ENCODE data around the gene CCDC194. TPM values are rescaled to one million over a fixed set of nuclear protein-coding genes. Genes with fewer than 3 reads are reported as not detected.

CCDC194 gene
- total and polyA plus RNA-seq, 9 donors: not detected

- Histone ChIP-seq H3K4me1 (ENCODE audit: control insufficient read depth, insufficient read depth, low read length) (peaks cover 24% of the 10 kb centered on the region), H3K4me3 (ENCODE audit: low read length) (no peak overlapping the region), H3K27me3 (ENCODE audit: control insufficient read depth, insufficient read depth, low read length) (no peaks in the 10 kb centered on the region), H3K27ac (ENCODE audit: low read length) (no peak overlapping the region), H3K36me3 (ENCODE audit: control insufficient read depth, insufficient read depth, low read length) (peaks cover 14% of the 10 kb centered on the region), H3K9me3 (replicated peaks; ENCODE audit: control insufficient read depth, low read depth, low read length) (no peaks in the 10 kb centered on the region)
- no peak for DNase-seq
- 100% methylated on average over 4 of the region's 4 CpGs for WGBS (ENCODE audit: insufficient coverage)
Observed at GRCh38 chr19:17421942-17422341, 27.9 kb upstream of the CCDC194 start.

GRCh38 chr19:17420475-17420924 lies 26.5 kb upstream of the CCDC194 start:
- no peaks in the 10 kb centered on the region for H3K27me3 ChIP-seq (ENCODE audit: control insufficient read depth, insufficient read depth, low read length)
- H3K27ac ChIP-seq (ENCODE audit: low read length): no peak overlapping the region
- H3K9me3 ChIP-seq (replicated peaks; ENCODE audit: control insufficient read depth, low read depth, low read length): no peaks in the 10 kb centered on the region
- H3K4me3 ChIP-seq (ENCODE audit: low read length): peak overlapping the region; percentile 52
- whole genome bisulfite sequencing (ENCODE audit: insufficient coverage): 6% methylated on average over 19 of the region's 25 CpGs
- peak; percentile 51 for DNase-seq
- H3K4me1 ChIP-seq (ENCODE audit: control insufficient read depth, insufficient read depth, low read length): peaks cover 24% of the 10 kb centered on the region
- H3K36me3 ChIP-seq (ENCODE audit: control insufficient read depth, insufficient read depth, low read length): peaks cover 14% of the 10 kb centered on the region

- H3K27me3 ChIP-seq (ENCODE audit: control insufficient read depth, insufficient read depth, low read length): no peaks in the 10 kb centered on the region
- WGBS (ENCODE audit: insufficient coverage): 1% methylated on average over 74 of the region's 85 CpGs
- no peaks in the 10 kb centered on the region for H3K9me3 ChIP-seq (replicated peaks; ENCODE audit: control insufficient read depth, low read depth, low read length)
- peaks cover 14% of the 10 kb centered on the region for H3K36me3 ChIP-seq (ENCODE audit: control insufficient read depth, insufficient read depth, low read length)
- peak within 1 kb of the TSS; percentile 52 for H3K4me3 ChIP-seq (ENCODE audit: low read length)
- H3K4me1 ChIP-seq (ENCODE audit: control insufficient read depth, insufficient read depth, low read length): peaks cover 20% of the 10 kb centered on the region
- DNase-seq: peak; percentile 100
- H3K27ac ChIP-seq (ENCODE audit: low read length): peak within 1 kb of the TSS; percentile 94
Observed at GRCh38 chr19:17419621-17420474, 25.9 kb upstream of the CCDC194 start, which contains the start of gene MVB12A. MVB12A (plus strand) TSS chr19:17420047; CDS start chr19:17420136, 89 bp downstream.

- H3K27ac ChIP-seq (ENCODE audit: low read length): peak overlapping the region; percentile 94
- no peaks in the 10 kb centered on the region for H3K27me3 ChIP-seq (ENCODE audit: control insufficient read depth, insufficient read depth, low read length)
- peak overlapping the region; percentile 52 for H3K4me3 ChIP-seq (ENCODE audit: low read length)
- H3K4me1 ChIP-seq (ENCODE audit: control insufficient read depth, insufficient read depth, low read length): peaks cover 16% of the 10 kb centered on the region
- DNase-seq: peak; percentile 49
- 13% methylated on average over 4 of the region's 8 CpGs for WGBS (ENCODE audit: insufficient coverage)
- peaks cover 14% of the 10 kb centered on the region for H3K36me3 ChIP-seq (ENCODE audit: control insufficient read depth, insufficient read depth, low read length)
- H3K9me3 ChIP-seq (replicated peaks; ENCODE audit: control insufficient read depth, low read depth, low read length): no peaks in the 10 kb centered on the region
Observed at GRCh38 chr19:17419154-17419620, 25.2 kb upstream of the CCDC194 start.

DNA sequence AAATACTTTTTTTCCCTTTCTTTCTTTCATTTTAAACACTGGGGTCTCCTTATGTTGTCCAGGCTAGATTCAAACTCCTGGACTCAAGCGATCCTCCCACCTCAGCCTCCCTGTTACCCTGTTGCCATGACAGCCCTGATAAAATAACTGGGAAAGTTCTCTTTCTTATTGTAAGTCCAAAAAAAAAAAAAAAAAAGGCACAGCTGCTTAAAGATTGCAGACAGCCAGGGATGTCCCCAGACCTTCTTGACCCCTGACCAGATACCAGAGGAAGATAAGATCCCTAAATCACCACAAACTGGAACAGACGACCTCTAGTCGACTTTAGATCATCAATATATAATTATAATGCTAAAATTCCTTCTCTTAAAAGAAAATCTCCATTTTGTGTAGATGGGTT lies 24.7 kb upstream of the CCDC194 start:
- Histone ChIP-seq H3K4me1 (ENCODE audit: control insufficient read depth, insufficient read depth, low read length) (peaks cover 16% of the 10 kb centered on the region), H3K36me3 (ENCODE audit: control insufficient read depth, insufficient read depth, low read length) (peaks cover 11% of the 10 kb centered on the region), H3K9me3 (replicated peaks; ENCODE audit: control insufficient read depth, low read depth, low read length) (no peaks in the 10 kb centered on the region), H3K27ac (ENCODE audit: low read length) (peak overlapping the region; percentile 94), H3K4me3 (ENCODE audit: low read length) (no peak overlapping the region), H3K27me3 (ENCODE audit: control insufficient read depth, insufficient read depth, low read length) (no peaks in the 10 kb centered on the region)
- WGBS (ENCODE audit: insufficient coverage): no CpG with 5 or more reads among the region's 3 CpGs
- DNase-seq: peak; percentile 47

DNA sequence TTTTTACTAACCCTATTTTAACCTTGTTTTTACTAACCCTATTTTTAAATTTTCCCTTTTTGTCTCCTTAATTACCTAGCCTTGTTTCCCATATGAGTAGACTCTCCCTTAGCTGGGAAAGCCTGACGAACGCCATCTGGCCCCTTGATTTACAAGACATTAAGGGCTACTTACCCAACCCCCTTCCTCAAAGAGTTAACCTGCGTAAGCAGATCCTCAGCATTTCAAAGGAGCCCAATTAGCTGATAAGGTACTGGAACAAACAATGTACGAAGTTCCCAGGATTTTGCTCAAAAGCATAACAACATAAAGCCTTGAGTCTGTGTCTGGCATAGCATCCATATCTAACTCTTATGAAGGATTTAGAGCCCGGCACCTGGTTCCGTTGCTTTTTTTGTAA lies 21.1 kb upstream of the CCDC194 start:
- Histone ChIP-seq H3K4me1 (ENCODE audit: control insufficient read depth, insufficient read depth, low read length) (peaks cover 21% of the 10 kb centered on the region), H3K36me3 (ENCODE audit: control insufficient read depth, insufficient read depth, low read length) (no peaks in the 10 kb centered on the region), H3K9me3 (replicated peaks; ENCODE audit: control insufficient read depth, low read depth, low read length) (no peaks in the 10 kb centered on the region), H3K4me3 (ENCODE audit: low read length) (no peak overlapping the region), H3K27ac (ENCODE audit: low read length) (no peak overlapping the region), H3K27me3 (ENCODE audit: control insufficient read depth, insufficient read depth, low read length) (no peaks in the 10 kb centered on the region)
- 65% methylated on average over 3 of the region's 6 CpGs for WGBS (ENCODE audit: insufficient coverage)
- DNase-seq: no peak

DNA sequence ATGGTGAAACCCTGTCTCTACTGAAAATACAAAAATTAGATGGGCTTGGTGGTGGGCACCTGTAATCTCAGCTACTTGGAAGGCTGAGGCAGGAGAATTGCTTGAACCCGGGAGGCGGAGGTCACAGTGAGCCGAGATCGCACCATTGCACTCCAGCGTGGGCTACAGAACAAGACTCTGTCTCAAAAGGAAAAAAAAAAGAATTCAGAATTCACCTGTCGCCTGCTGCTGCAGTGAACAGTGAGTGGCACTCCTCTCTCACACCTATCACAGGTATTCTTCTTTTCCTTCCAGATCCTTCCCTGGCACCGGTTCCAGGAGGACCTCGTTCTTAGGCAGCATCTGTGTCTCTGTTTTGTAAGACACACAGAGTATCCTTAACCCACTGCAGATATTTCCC lies 20.1 kb upstream of the CCDC194 start:
- WGBS (ENCODE audit: insufficient coverage): 70% methylated on average over 7 of the region's 8 CpGs
- H3K27me3 ChIP-seq (ENCODE audit: control insufficient read depth, insufficient read depth, low read length): no peaks in the 10 kb centered on the region
- no peak overlapping the region for H3K27ac ChIP-seq (ENCODE audit: low read length)
- DNase-seq: no peak
- H3K4me1 ChIP-seq (ENCODE audit: control insufficient read depth, insufficient read depth, low read length): peaks cover 19% of the 10 kb centered on the region
- no peaks in the 10 kb centered on the region for H3K36me3 ChIP-seq (ENCODE audit: control insufficient read depth, insufficient read depth, low read length)
- H3K9me3 ChIP-seq (replicated peaks; ENCODE audit: control insufficient read depth, low read depth, low read length): no peaks in the 10 kb centered on the region
- H3K4me3 ChIP-seq (ENCODE audit: low read length): no peak overlapping the region

DNA sequence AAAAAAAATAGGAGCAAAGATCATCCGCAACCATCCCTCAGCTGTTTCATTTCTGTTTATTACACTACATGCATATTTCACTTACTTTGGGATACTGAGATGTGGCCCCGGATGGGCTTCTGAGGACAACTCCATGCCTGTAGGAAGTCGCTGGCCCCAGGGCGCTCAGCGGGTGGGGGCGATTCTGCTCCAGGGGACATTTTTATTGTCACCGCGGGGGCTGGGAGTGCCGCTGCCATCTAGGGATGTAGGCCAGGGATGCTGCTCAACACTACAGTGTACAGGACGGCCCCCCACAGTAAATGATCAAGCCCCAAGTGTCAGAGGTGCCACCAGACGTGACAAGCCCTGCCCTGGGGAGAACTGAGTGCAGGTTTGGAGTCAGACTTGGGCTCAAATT lies 17.8 kb upstream of the CCDC194 start:
- H3K9me3 ChIP-seq (replicated peaks; ENCODE audit: control insufficient read depth, low read depth, low read length): no peaks in the 10 kb centered on the region
- no peak overlapping the region for H3K4me3 ChIP-seq (ENCODE audit: low read length)
- peak overlapping the region; percentile 72 for H3K27ac ChIP-seq (ENCODE audit: low read length)
- no peaks in the 10 kb centered on the region for H3K36me3 ChIP-seq (ENCODE audit: control insufficient read depth, insufficient read depth, low read length)
- DNase-seq: no peak
- peaks cover 12% of the 10 kb centered on the region for H3K4me1 ChIP-seq (ENCODE audit: control insufficient read depth, insufficient read depth, low read length)
- WGBS (ENCODE audit: insufficient coverage): 52% methylated on average over 10 of the region's 11 CpGs
- H3K27me3 ChIP-seq (ENCODE audit: control insufficient read depth, insufficient read depth, low read length): no peaks in the 10 kb centered on the region

DNA sequence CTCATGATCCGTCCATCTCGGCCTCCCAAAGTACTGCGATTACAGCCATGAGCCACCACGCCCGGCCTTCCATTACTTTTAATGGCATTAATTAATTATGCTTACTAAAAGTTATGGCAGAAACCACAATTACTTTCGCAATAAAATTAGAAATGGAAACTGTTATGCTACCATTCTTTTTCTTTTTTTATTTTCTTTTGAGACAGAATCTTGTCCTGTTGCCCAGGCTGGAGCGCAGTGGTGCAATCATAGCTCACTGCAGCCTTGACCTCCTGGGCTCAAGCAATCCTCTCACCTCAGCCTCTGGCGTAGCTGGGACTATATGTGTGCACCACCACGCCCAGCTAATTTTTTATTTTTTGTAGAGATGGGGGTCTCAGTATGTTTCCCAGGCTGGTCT lies 16.0 kb upstream of the CCDC194 start:
- no peak for DNase-seq
- Histone ChIP-seq H3K9me3 (replicated peaks; ENCODE audit: control insufficient read depth, low read depth, low read length) (no peaks in the 10 kb centered on the region), H3K36me3 (ENCODE audit: control insufficient read depth, insufficient read depth, low read length) (no peaks in the 10 kb centered on the region), H3K27ac (ENCODE audit: low read length) (no peak overlapping the region), H3K4me1 (ENCODE audit: control insufficient read depth, insufficient read depth, low read length) (peaks cover 29% of the 10 kb centered on the region), H3K27me3 (ENCODE audit: control insufficient read depth, insufficient read depth, low read length) (no peaks in the 10 kb centered on the region), H3K4me3 (ENCODE audit: low read length) (no peak overlapping the region)
- 100% methylated on average over 1 of the region's 9 CpGs for WGBS (ENCODE audit: insufficient coverage)

- 36% methylated on average over 2 of the region's 2 CpGs for WGBS (ENCODE audit: insufficient coverage)
- H3K4me3 ChIP-seq (ENCODE audit: low read length): no peak overlapping the region
- H3K27ac ChIP-seq (ENCODE audit: low read length): peak overlapping the region; percentile 89
- H3K9me3 ChIP-seq (replicated peaks; ENCODE audit: control insufficient read depth, low read depth, low read length): no peaks in the 10 kb centered on the region
- no peak for DNase-seq
- peaks cover 3% of the 10 kb centered on the region for H3K36me3 ChIP-seq (ENCODE audit: control insufficient read depth, insufficient read depth, low read length)
- peaks cover 23% of the 10 kb centered on the region for H3K4me1 ChIP-seq (ENCODE audit: control insufficient read depth, insufficient read depth, low read length)
- H3K27me3 ChIP-seq (ENCODE audit: control insufficient read depth, insufficient read depth, low read length): no peaks in the 10 kb centered on the region
Observed at GRCh38 chr19:17406887-17407196, 12.8 kb upstream of the CCDC194 start.

Data from muscle of leg (tissue), 11 donors.